OCI-LY1 (cell line): ENCODE results near the gene AADAT.

Experiments
- H2AFZ ChIP-seq: fragments of 200-600 bp; sonication (generic), shearing (Covaris generic); 2 replicates; pipeline ENCODE4 v1.6.0; 2014; ENCODE audit warnings: antibody characterized with exemption, mild to moderate bottlenecking, low read length
- H3F3A ChIP-seq: fragments of 200-600 bp; sonication (generic), shearing (Covaris generic); 2 replicates; pipeline ENCODE4 v1.6.0; 2014; ENCODE audit warnings: mild to moderate bottlenecking, antibody characterized with exemption, low read length, moderate library complexity; ENCODE audit not compliant: insufficient read depth
- H3K27ac ChIP-seq: fragments of 200-600 bp; sonication (generic); 2 replicates; pipeline ENCODE4 v1.5.1; 2014; ENCODE audit warnings: low read length, mixed run types, mild to moderate bottlenecking, low read depth; ENCODE audit not compliant: poor library complexity, severe bottlenecking
- H3K27me3 ChIP-seq: fragments of 200-600 bp; sonication (generic); 2 replicates; pipeline ENCODE4 v1.6.0; 2014; ENCODE audit warnings: antibody characterized with exemption, mild to moderate bottlenecking, low read length, moderate library complexity; ENCODE audit not compliant: insufficient read depth
- H3K36me3 ChIP-seq: fragments of 200-600 bp; sonication (generic); 2 replicates; pipeline ENCODE4 v1.6.1; 2014; ENCODE audit warnings: mild to moderate bottlenecking, antibody characterized with exemption, low read length, moderate library complexity, mixed read lengths; ENCODE audit not compliant: insufficient read depth
- H3K4me1 ChIP-seq: fragments of 200-600 bp; sonication (generic); 2 replicates; pipeline ENCODE4 v1.5.1; 2014; ENCODE audit warnings: mild to moderate bottlenecking, low read length, moderate library complexity; ENCODE audit not compliant: insufficient read depth, severe bottlenecking
- H3K4me2 ChIP-seq: fragments of 200-600 bp; sonication (generic), shearing (Covaris generic); 2 replicates; pipeline ENCODE4 v1.6.1; 2014; ENCODE audit warnings: low read length
- H3K4me3 ChIP-seq: fragments of 200-600 bp; sonication (generic); 2 replicates; pipeline ENCODE4 v1.5.1; 2014; ENCODE audit warnings: low read length, low read depth, mild to moderate bottlenecking, mixed read lengths; ENCODE audit not compliant: poor library complexity, severe bottlenecking
- H3K79me2 ChIP-seq: fragments of 200-600 bp; shearing (Covaris generic); 2 replicates; pipeline ENCODE4 v1.6.1; 2016; ENCODE audit warnings: mixed run types, low read length, mixed read lengths; ENCODE audit not compliant: insufficient read depth
- H3K9ac ChIP-seq: fragments of 200-600 bp; sonication (generic), shearing (Covaris generic); 2 replicates; pipeline ENCODE4 v1.6.1; 2014; ENCODE audit warnings: mild to moderate bottlenecking, low read length, mixed read lengths
- H3K9me2 ChIP-seq: fragments of 200-600 bp; sonication (generic), shearing (Covaris generic); 2 replicates; pipeline ENCODE4 v1.6.1; 2014; ENCODE audit warnings: low read depth, mild to moderate bottlenecking, low read length, mixed read lengths
- H3K9me3 ChIP-seq: fragments of 200-600 bp; shearing (Covaris generic); 2 replicates; pipeline ENCODE4 v1.6.1; 2014; ENCODE audit warnings: low read length, mixed read lengths
- H4K20me1 ChIP-seq: fragments of 200-600 bp; sonication (generic), shearing (Covaris generic); 2 replicates; pipeline ENCODE4 v1.6.0; 2016; ENCODE audit warnings: mild to moderate bottlenecking, low read length; ENCODE audit not compliant: insufficient read depth
- EZH2 ChIP-seq: fragments of 200-600 bp; sonication (generic), shearing (Covaris generic); IDR thresholded peaks from 2 replicates; pipeline ENCODE4 v1.8.0; 2017; ENCODE audit warnings: borderline replicate concordance, mixed run types, mild to moderate bottlenecking, antibody characterized with exemption, low read length, moderate library complexity, mixed read lengths
- TF ChIP-seq, protein P1 (sequence below): fragments of 200-600 bp; sonication (generic), shearing (Covaris generic); IDR thresholded peaks from 2 replicates; pipeline ENCODE4 v1.5.1; 2017; ENCODE audit warnings: mild to moderate bottlenecking, antibody characterized with exemption, low read length, moderate library complexity, mixed read lengths

AADAT gene

DNA sequence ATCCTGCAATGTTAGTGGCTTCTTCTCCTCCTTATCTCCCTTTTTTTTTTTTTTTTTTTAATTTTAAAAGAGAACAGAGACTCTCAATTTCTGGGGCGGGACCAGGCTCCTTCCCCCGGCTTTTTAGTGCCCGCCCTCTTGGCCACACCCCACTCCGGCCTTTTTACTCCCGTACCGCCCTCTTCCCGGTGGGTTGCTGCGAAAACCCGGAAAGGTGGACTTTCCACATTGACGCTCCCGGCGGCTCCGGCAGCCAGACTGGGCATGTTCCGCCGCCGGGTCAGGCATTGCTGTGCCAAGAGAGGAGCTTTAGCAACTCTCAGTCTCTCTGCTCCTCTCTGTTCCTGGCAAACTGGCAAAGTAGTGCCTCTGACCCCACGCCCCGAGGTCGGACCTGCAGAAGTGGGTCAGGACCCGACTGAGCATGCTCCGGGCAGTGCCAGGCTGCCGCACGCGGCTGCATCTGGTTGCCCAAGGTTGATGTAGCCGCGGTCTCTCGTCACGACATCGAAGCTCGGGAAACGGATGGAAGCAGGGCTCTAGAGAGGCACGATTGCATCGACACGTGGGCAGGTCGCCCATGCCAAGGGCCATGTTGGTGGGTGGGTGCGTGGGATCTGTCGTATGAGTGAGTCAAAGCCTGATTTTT lies 62.5 kb downstream of the AADAT start:
- Histone ChIP-seq H3K36me3 (no peaks in the 10 kb centered on the region), H3K27ac (no peak overlapping the region), H3K9ac (no peak overlapping the region), H3K4me2 (no peak overlapping the region), H3F3A (no peaks in the 10 kb centered on the region), H4K20me1 (no peaks in the 10 kb centered on the region), H3K9me3 (no peaks in the 10 kb centered on the region), H3K79me2 (no peaks in the 10 kb centered on the region), H3K27me3 (no peaks in the 10 kb centered on the region), H3K4me3 (no peak overlapping the region), H3K9me2 (no peaks in the 10 kb centered on the region), H3K4me1 (no peaks in the 10 kb centered on the region), H2AFZ (no peak overlapping the region)
- TF ChIP-seq, protein P1, sequence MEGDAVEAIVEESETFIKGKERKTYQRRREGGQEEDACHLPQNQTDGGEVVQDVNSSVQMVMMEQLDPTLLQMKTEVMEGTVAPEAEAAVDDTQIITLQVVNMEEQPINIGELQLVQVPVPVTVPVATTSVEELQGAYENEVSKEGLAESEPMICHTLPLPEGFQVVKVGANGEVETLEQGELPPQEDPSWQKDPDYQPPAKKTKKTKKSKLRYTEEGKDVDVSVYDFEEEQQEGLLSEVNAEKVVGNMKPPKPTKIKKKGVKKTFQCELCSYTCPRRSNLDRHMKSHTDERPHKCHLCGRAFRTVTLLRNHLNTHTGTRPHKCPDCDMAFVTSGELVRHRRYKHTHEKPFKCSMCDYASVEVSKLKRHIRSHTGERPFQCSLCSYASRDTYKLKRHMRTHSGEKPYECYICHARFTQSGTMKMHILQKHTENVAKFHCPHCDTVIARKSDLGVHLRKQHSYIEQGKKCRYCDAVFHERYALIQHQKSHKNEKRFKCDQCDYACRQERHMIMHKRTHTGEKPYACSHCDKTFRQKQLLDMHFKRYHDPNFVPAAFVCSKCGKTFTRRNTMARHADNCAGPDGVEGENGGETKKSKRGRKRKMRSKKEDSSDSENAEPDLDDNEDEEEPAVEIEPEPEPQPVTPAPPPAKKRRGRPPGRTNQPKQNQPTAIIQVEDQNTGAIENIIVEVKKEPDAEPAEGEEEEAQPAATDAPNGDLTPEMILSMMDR, result no peak
- TF ChIP-seq EZH2, result no peak

DNA sequence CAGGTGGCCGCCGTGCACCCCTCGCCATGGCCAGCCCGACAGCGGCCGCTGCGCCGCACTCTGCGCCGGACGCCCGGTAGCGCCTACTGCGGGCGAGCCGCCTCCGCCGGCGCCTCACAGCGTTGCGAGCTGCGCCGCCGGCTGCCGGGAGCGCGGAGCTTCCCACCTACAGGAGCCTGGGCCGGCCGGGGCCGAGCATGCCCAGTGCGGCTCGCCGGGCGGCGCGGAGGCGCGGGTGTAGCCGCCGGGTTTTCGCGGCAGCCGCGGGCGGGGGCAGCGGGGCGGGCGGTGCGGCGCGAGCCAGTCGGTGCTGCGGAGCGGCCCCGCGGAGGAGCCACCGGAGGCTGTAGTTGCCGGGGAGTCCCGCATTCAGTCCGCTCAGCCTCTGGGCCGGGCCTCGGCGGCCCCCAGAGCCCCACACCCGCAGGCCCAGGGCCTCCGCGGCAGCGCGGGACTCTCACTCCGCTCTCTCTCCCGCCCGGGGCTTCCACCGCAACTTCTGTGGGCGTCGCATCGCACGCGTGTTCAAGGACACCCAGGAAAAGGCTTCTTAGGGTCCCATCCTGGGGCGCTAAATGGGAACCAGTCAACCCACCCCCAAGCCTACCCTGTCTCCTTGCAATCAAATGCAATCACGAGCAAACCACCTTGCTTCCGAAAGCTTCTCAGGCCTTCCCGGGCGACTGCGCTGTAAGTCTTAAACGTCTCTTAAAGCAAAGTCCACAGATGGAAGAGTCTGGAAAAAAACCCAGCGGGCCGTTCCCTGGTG lies 63.3 kb downstream of the AADAT start, which contains the start of gene MFAP3L:
Gene MFAP3L (minus strand): TSS at position 143 of the 769 bp plus-strand sequence. CDS start 20,518 bp downstream, outside the sequence.
- Histone ChIP-seq H3F3A (no peaks in the 10 kb centered on the region), H3K4me2 (no peak within 1 kb of the TSS), H3K4me3 (no peak within 1 kb of the TSS), H3K36me3 (no peaks in the 10 kb centered on the region), H3K4me1 (no peaks in the 10 kb centered on the region), H3K9me2 (no peaks in the 10 kb centered on the region), H3K27me3 (no peaks in the 10 kb centered on the region), H3K9me3 (no peaks in the 10 kb centered on the region), H4K20me1 (no peaks in the 10 kb centered on the region), H3K27ac (no peak within 1 kb of the TSS), H3K79me2 (no peaks in the 10 kb centered on the region), H3K9ac (no peak within 1 kb of the TSS), H2AFZ (no peak within 1 kb of the TSS)
- TF ChIP-seq EZH2, result no peak
- TF ChIP-seq, protein P1, result no peak

DNA sequence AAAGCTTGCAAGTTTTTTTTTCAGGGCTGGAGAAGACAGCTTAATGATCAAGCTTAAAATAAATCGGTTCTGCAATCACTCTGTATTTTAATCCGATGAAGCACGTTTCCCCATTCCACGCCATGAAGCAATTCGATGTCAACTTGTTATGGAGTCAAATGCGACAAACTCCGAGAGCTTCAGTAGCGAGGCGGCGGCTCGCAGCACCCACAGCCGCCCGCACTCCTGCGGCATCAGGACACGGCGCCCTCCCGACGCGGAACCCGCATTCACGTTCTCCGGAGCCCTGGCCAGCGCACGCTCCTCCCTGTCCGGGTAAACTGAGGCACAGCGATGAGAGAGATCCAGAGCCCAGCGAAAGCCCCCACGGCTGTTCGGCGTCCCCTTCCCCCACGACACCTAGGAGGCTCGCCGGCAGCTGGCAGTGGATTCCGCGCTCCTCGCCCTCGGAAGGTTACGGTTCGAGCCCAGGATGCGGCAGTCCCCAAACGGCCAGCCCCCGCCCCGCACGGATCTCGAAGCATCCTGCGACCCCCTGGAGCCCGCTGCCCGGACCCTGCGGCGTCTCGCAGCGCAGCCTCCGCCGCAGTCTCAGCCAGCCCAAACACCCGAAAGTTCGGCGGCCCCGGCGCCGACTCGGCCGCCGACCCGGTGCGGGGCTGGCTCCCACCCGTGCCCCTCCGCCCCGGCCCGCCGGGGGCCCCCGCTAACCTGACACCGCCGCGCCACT lies 64.1 kb downstream of the AADAT start:
- no peak overlapping the region for H3K4me3 ChIP-seq
- no peak overlapping the region for H3K4me2 ChIP-seq
- no peaks in the 10 kb centered on the region for H3K9me3 ChIP-seq
- no peak overlapping the region for H2AFZ ChIP-seq
- no peaks in the 10 kb centered on the region for H3K27me3 ChIP-seq
- no peaks in the 10 kb centered on the region for H4K20me1 ChIP-seq
- H3K4me1 ChIP-seq, result no peaks in the 10 kb centered on the region
- no peaks in the 10 kb centered on the region for H3F3A ChIP-seq
- no peaks in the 10 kb centered on the region for H3K79me2 ChIP-seq
- H3K9ac ChIP-seq, result no peak overlapping the region
- no peaks in the 10 kb centered on the region for H3K36me3 ChIP-seq
- no peaks in the 10 kb centered on the region for H3K9me2 ChIP-seq
- no peak for TF ChIP-seq EZH2
- TF ChIP-seq, protein P1, result no peak
- H3K27ac ChIP-seq, result no peak overlapping the region
